Measurements from ENCODE around the gene COX4I1. TPM values are rescaled to one million over a fixed set of nuclear protein-coding genes. Genes with fewer than 3 reads are reported as not detected.

COX4I1 gene
- total and polyA plus RNA-seq, 2 of the 8 experiments (the other 6 are each of a cell fraction or from before 2014, with no cell fraction given) = 507 to 707 TPM

- no peak for FAIRE-seq
- no peak overlapping the region for H2BK120ac ChIP-seq (replicated peaks; ENCODE audit: low read depth, low read length)
- no peak overlapping the region for H3K18ac ChIP-seq (ENCODE audit: extremely low read depth, low read length)
- no peak overlapping the region for H3K23ac ChIP-seq (ENCODE audit: insufficient read length)
- no peak overlapping the region for H3K4me3 ChIP-seq (ENCODE audit: extremely low read depth in 1 of 4, insufficient read depth in 2 of 4, low read depth in 3 of 4, low read length in 4 of 4)
- H3K4me1 ChIP-seq (replicated peaks in 1 of 4; ENCODE audit: control insufficient read depth in 3 of 4, insufficient read depth in 4 of 4, low read length in 3 of 4) = peaks cover 0 to 15% (median 7%) of the 10 kb centered on the region in 4 experiments; a peak in 5 of 7 replicates
- H3K9ac ChIP-seq (replicated peaks in 1 of 4; ENCODE audit: extremely low read depth in 1 of 4, low read depth in 3 of 4, low read length in 3 of 4) = no peak overlapping the region
- H2BK20ac ChIP-seq (ENCODE audit: low read length) = no peak overlapping the region
- DNase-seq (ENCODE audit: low read depth in 1 of 2, low spot score in 2 of 2) = no peak
- no peaks in the 10 kb centered on the region for H4K20me1 ChIP-seq (replicated peaks in 1 of 2; ENCODE audit: control insufficient read depth in 1 of 2, insufficient read depth in 2 of 2, low read length in 2 of 2)
- peaks cover 0 to 2% (median 0%) of the 10 kb centered on the region in 4 experiments; a peak in 1 of 7 replicates for H3K27me3 ChIP-seq (replicated peaks in 1 of 4; ENCODE audit: control insufficient read depth in 3 of 4, extremely low read depth in 1 of 4, insufficient read depth in 3 of 4, low read length in 3 of 4)
- H3K9me3 ChIP-seq (ENCODE audit: insufficient read depth in 2 of 2, low read depth in 1 of 2, low read length in 1 of 2) = no peaks in the 10 kb centered on the region
- no peak overlapping the region for H2BK12ac ChIP-seq (ENCODE audit: low read depth, low read length)
- peaks cover 3% of the 10 kb centered on the region; the same call in 1 of the 2 replicates for H3K79me1 ChIP-seq (ENCODE audit: low read depth, low read length)
- no peak overlapping the region for H4K91ac ChIP-seq (replicated peaks; ENCODE audit: insufficient read length, low read length)
- H2BK5ac ChIP-seq (ENCODE audit: low read depth, low read length) = no peak overlapping the region
- H2AK5ac ChIP-seq (ENCODE audit: low read depth, low read length) = no peak overlapping the region
- no peak overlapping the region for H3K4ac ChIP-seq (replicated peaks; ENCODE audit: insufficient read length, low read depth, low read length)
- H3K14ac ChIP-seq (ENCODE audit: insufficient read length) = no peak overlapping the region
- WGBS, 2 experiments (ENCODE audit: extremely low coverage in 1 of 2, insufficient coverage in 1 of 2, insufficient read length in 1 of 2, insufficient replicate concordance in 2 of 2, low coverage in 1 of 2, low lambda C conversion rate in 2 of 2, missing lambda C conversion rate in 1 of 2) = 87% methylated on average over 12 of the region's 12 CpGs; no CpG with 5 or more reads in 1 of the 2 experiments
- CTCF ChIA-PET (ENCODE audit: partially characterized antibody) = interaction anchor here (1.4 to 4.6 kb wide), 3 partner anchors 33 to 44 kb away, joined by 3 to 33 read pairs (median 4); no protein-coding TSS in a partner anchor
- no peaks in the 10 kb centered on the region for H3K23me2 ChIP-seq (ENCODE audit: low read depth, low read length)
- H4K8ac ChIP-seq (ENCODE audit: extremely low read depth, insufficient read depth, low read length) = no peak overlapping the region
- H3K4me2 ChIP-seq (ENCODE audit: insufficient read depth in 1 of 2, low read depth in 2 of 2, low read length in 2 of 2) = no peak overlapping the region
- POLR2A ChIA-PET (ENCODE audit: partially characterized antibody) = interaction anchor here (0.8 kb wide), 1 partner anchor 10 kb away, joined by 4 read pairs; no protein-coding TSS in a partner anchor
- H4K5ac ChIP-seq (ENCODE audit: insufficient read length, low read depth, low read length) = no peak overlapping the region
- no peak overlapping the region for H3K27ac ChIP-seq (ENCODE audit: low read depth, low read length)
- H2AFZ ChIP-seq (ENCODE audit: low read length) = no peak overlapping the region
- H3K56ac ChIP-seq (replicated peaks; ENCODE audit: insufficient read length, low read depth, low read length) = no peak overlapping the region
- no peaks in the 10 kb centered on the region for H3K36me3 ChIP-seq (ENCODE audit: control insufficient read depth in 2 of 4, insufficient read depth in 4 of 4, low read length in 3 of 4)
- no peaks in the 10 kb centered on the region for H3K79me2 ChIP-seq (ENCODE audit: control insufficient read depth in 1 of 2, insufficient read depth in 2 of 2, low read length in 2 of 2)
- no peak overlapping the region for H2BK15ac ChIP-seq (ENCODE audit: low read length)
- TF ChIP-seq FOSL1 (IDR thresholded peaks at IDR 0.05; ENCODE audit: insufficient read depth, low read depth, low read length) = no peak
- TF ChIP-seq SIRT6 (IDR thresholded peaks at IDR 0.05; ENCODE audit: low read length) = no peak
Observed at GRCh38 chr16:85762970-85763369, 36.5 kb upstream of the COX4I1 start.
